Myometrial cell (primary cell): ENCODE results near the gene RPL10. TPM values are rescaled to one million over a fixed set of nuclear protein-coding genes. Genes with fewer than 3 reads are reported as not detected.

Source experiments
- total RNA-seq: library from RNA; depleted of rRNA; stranded (reverse); fragments of >200 nt; gene quantifications from 2 replicates; pipeline ENCODE4 v1.2.3, GENCODE V29; 2015

The RPL10 gene
- 6,121 and 9,090 TPM in 2 replicates for total RNA-seq

GRCh38 chrX:154397888-154398667 lies at the start of gene RPL10:
Gene RPL10, plus strand, starts transcription at chrX:154398377. Its CDS starts 143 bp downstream, at chrX:154398520.

DNA sequence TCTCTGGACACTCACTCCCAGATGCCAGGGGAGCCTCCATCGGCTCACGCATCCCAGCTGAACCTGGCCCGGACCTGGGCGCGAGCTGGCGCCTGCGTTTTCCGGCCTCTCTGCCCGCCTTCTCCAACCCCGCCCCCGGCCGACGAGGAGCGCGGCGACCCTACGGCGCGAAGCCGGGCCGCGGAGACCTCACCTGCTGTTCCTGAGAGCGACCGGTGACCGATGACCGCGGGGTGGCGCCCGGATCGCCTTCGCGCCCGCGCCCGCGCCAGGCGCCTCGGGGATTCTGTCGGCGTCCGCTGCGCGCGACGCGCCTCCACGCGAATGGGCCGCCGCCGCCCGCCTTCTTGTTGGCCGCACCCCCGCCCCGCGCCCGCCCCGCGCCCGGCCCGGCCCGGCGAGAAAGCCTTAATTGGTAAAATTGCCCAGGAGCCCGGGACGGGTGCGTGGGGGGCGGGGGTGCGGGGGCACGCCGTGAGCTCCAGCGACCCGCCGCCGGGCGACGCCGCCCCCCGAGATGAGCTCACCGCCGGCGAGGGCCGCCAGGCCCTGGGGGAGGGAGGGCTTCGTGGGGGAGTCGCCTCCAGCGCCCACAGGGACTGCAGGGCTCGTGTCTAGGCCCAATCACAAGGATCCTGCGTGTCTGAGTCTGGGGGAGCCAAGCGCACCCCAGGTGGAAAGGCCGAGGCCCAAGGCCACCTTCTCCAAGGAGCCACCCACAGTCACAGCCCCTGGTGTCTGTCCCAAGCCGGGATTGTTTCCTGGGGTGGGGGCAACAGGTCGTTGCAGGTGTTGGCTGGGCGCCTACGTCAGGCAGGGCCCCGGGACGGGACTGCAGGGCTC lies 23.6 kb upstream of the RPL10 start, which contains the start of gene FLNA:
Gene FLNA (minus strand): TSS at position 322 of the 843 bp plus-strand sequence. CDS start 3,389 bp downstream, outside the sequence.

GRCh38 chrX:154378799-154379568 lies 19.2 kb upstream of the RPL10 start, which contains the start of gene EMD:
Gene EMD, plus strand, starts transcription at chrX:154379295. Its CDS starts 190 bp downstream, at chrX:154379485.

DNA sequence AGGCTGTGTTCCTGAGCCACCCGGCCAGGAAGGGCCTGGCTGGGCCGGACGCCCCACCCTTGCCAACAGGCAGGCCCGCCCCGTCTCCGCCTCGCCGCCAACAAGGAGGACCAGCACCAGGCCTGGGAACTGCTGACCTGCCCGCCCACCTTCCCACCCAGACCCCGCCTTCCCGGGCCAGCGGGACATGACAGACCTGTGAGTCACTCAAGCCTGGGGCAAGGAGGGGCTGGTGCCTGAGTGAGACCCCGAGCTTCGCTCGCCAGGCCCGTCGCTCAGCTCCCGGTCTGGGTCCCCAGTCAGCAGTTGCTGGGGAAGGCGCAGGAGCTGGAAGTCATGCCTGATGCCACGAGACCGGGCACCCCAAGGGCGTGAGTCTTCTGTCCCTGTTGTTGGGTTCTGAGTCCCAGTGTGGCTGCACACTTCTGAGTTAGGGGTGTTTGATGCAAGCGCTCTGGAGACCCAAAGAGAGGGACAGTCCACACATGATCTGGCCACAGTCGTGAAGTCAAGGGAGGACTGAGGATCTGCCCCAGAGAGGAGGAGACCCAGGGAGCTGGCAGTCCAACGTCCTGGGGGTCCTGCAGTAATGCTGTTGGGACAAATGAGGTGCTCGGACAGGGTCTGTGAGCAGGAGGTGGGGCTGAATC lies 11.2 kb downstream of the RPL10 start, which contains the start of gene DNASE1L1:
Gene DNASE1L1 (minus strand): TSS at position 33 of the 650 bp plus-strand sequence. CDS start 3,686 bp downstream, outside the sequence.

GRCh38 chrX:154428176-154429171 lies 30.3 kb downstream of the RPL10 start, which contains the start of gene ATP6AP1:
Gene ATP6AP1, plus strand, starts transcription at chrX:154428677. Its CDS starts 16 bp downstream, at chrX:154428693.

GRCh38 chrX:154436983-154437752 lies 39.0 kb downstream of the RPL10 start, which contains the start of gene GDI1:
Gene GDI1, plus strand, starts transcription at chrX:154437154. Its CDS starts 101 bp downstream, at chrX:154437255.

DNA sequence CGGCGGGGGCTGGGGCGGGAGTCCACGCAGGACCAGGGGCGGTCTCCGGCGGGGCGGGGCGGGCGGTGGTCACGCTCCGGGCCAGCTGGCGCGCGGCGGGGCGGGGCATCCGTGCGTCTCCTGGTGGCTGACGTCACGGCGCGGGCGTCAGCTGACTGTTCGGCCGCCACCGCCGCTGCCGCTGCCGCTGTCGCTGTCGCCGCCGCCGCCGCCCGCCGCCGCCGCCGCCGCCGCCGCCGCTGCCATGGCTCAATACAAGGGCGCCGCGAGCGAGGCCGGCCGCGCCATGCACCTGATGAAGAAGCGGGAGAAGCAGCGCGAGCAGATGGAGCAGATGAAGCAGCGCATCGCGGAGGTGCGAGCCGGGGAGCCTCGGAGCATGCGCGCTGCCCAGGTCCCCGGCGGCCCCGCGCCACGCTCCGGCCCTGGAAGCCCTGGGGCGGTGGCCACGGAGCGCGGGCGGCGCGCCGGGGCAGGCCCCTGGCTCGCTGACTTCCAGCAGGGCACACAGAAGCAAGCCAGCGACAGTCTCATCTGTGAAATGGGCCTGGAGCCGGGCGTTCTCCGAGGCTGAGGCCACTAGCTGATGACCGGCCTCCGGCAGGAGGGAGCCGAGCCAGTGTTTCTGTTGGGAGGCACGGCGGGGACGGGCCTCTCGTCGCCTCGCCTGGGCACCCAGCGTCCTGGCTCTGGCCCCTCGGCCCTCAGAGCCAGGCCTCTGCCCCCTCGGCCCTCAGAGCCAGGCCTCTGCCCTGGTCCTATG lies 46.0 kb downstream of the RPL10 start, which contains the start of gene FAM50A:
Gene FAM50A (plus strand): TSS at position 150 of the 763 bp plus-strand sequence. CDS start 95 bp downstream, at position 245.

Other genes starting within 250 kb of the RPL10 start
- gene OPN1MW, start 215.8 kb upstream of the RPL10 start, total RNA-seq = not detected in 2 replicates
- not detected in 2 replicates for gene OPN1MW2, start 178.6 kb upstream of the RPL10 start, total RNA-seq
- gene OPN1MW3, start 140.8 kb upstream of the RPL10 start, total RNA-seq = not detected in 2 replicates
- gene TEX28, start 103.3 kb upstream of the RPL10 start, total RNA-seq = not detected in 2 replicates
- gene TKTL1, start 102.6 kb upstream of the RPL10 start, total RNA-seq = not detected in 2 replicates
- gene FLNA, start 23.7 kb upstream of the RPL10 start, total RNA-seq = 2,107 and 2,266 TPM in 2 replicates
- 73.4 and 86.5 TPM in 2 replicates for gene EMD, start 19.1 kb upstream of the RPL10 start, total RNA-seq
- 91.1 and 95.0 TPM in 2 replicates for gene DNASE1L1, start 10.9 kb downstream of the RPL10 start, total RNA-seq
- gene TAFAZZIN, start 13.2 kb downstream of the RPL10 start, total RNA-seq = 20.8 and 21.4 TPM in 2 replicates
- gene ATP6AP1, start 30.3 kb downstream of the RPL10 start, total RNA-seq = 56.2 and 66.3 TPM in 2 replicates
- gene GDI1, start 38.8 kb downstream of the RPL10 start, total RNA-seq = 115 and 157 TPM in 2 replicates
- 56.9 and 62.8 TPM in 2 replicates for gene FAM50A, start 45.8 kb downstream of the RPL10 start, total RNA-seq
- 7.5 and 8.2 TPM in 2 replicates for gene PLXNA3, start 59.9 kb downstream of the RPL10 start, total RNA-seq
- gene LAGE3, start 80.9 kb downstream of the RPL10 start, total RNA-seq = 14.1 and 29.2 TPM in 2 replicates
- 28.2 and 44.1 TPM in 2 replicates for gene UBL4A, start 88.2 kb downstream of the RPL10 start, total RNA-seq
- gene SLC10A3, start 92.3 kb downstream of the RPL10 start, total RNA-seq = 39.9 and 41.5 TPM in 2 replicates
- gene FAM3A, start 117.9 kb downstream of the RPL10 start, total RNA-seq = 34.6 and 44.3 TPM in 2 replicates
- gene G6PD, start 148.5 kb downstream of the RPL10 start, total RNA-seq = 117 and 142 TPM in 2 replicates
- gene IKBKG, start 149.2 kb downstream of the RPL10 start, total RNA-seq = 17.0 and 28.9 TPM in 2 replicates
- gene CTAG1A, start 186.8 kb downstream of the RPL10 start, total RNA-seq = not detected in 2 replicates
- gene CTAG1B, start 220.9 kb downstream of the RPL10 start, total RNA-seq = not detected in 2 replicates